OCI-LY3 (cell line): ENCODE data around the gene THPO.

Source experiments
- H2AFZ ChIP-seq: fragments of 200-600, 300-600 bp; shearing (Covaris generic); 2 replicates; pipeline ENCODE4 v1.6.0; 2014; ENCODE audit warnings: antibody characterized with exemption, low read depth, low read length
- H3K27ac ChIP-seq: fragments of 200-600, 300-600 bp; sonication (generic); 2 replicates; pipeline ENCODE4 v1.5.1; 2014; ENCODE audit warnings: mild to moderate bottlenecking, low read length, moderate library complexity, mixed read lengths
- H3K27me3 ChIP-seq: fragments of 200-600, 300-600 bp; sonication (generic); 2 replicates; pipeline ENCODE4 v1.6.1; 2014; ENCODE audit warnings: low read depth, low read length, mixed read lengths
- H3K36me3 ChIP-seq: fragments of 200-600, 300-600 bp; sonication (generic); replicated peaks from 2 replicates; pipeline ENCODE3; 2014; ENCODE audit warnings: low read depth, low read length, mixed read lengths
- H3K4me1 ChIP-seq: fragments of 300-600, 200-600 bp; sonication (generic); 2 replicates; pipeline ENCODE4 v1.6.1; 2014; ENCODE audit warnings: low read length, mixed read lengths
- H3K4me2 ChIP-seq: fragments of 200-600, 300-600 bp; sonication (generic); 2 replicates; pipeline ENCODE4 v1.6.1; 2014; ENCODE audit warnings: low read length, mixed read lengths
- H3K4me3 ChIP-seq: fragments of 300-600, 200-600 bp; sonication (generic); 2 replicates; pipeline ENCODE4 v1.5.1; 2014; ENCODE audit warnings: antibody characterized with exemption, mild to moderate bottlenecking, low read length, moderate library complexity
- H3K79me2 ChIP-seq: fragments of 300-600, 200-600 bp; shearing (Covaris generic); 2 replicates; pipeline ENCODE4 v1.6.1; 2014; ENCODE audit warnings: mild to moderate bottlenecking, low read length, mixed read lengths
- H3K9ac ChIP-seq: fragments of 300-600, 200-600 bp; shearing (Covaris generic); 2 replicates; pipeline ENCODE4 v1.6.0; 2014; ENCODE audit warnings: mild to moderate bottlenecking, low read length, moderate library complexity
- H3K9me3 ChIP-seq: fragments of 200-600, 300-600 bp; shearing (Covaris generic); 2 replicates; pipeline ENCODE4 v1.6.1; 2014; ENCODE audit warnings: low read length, mixed read lengths; ENCODE audit not compliant: insufficient read depth
- H4K20me1 ChIP-seq: fragments of 200-600, 300-600 bp; sonication (generic); 2 replicates; pipeline ENCODE4 v1.6.1; 2016; ENCODE audit warnings: low read length, mixed read lengths; ENCODE audit not compliant: insufficient read depth
- EZH2phosphoT487 ChIP-seq: fragments of 200-600 bp; shearing (Covaris generic); IDR thresholded peaks from 2 replicates; pipeline ENCODE4 v1.6.1; 2018; ENCODE audit warnings: antibody characterized with exemption, mixed run types, low read depth
- TF ChIP-seq, protein P1 (sequence below): fragments of 200-600, 300-600 bp; sonication (generic); IDR thresholded peaks from 2 replicates; pipeline ENCODE4 v1.5.1; 2014; ENCODE audit warnings: antibody characterized with exemption, low read length, low read depth

The THPO gene

DNA sequence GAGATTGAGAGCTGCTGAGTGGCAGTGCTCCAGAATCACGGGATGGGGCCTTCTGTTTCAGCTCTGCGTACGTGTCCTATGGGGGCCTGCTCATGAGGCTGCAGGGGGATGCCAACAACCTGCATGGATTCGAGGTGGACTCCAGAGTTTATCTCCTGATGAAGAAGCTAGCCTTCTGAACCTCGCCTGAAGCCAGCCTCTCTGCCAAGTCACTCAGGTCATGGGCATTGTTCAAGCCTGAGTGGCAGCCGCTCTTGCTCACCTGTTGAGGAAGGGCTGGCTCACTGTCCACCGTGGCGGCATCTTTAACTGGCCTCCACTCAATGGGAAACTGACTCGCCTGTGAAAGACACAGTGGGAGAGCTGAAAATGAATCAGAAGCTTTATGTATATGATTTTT lies 9.9 kb downstream of the THPO start:
- H3K4me1 ChIP-seq, result peaks cover 9% of the 10 kb centered on the region
- no peaks in the 10 kb centered on the region for H3K9me3 ChIP-seq
- peaks cover 39% of the 10 kb centered on the region for H3K36me3 ChIP-seq
- TF ChIP-seq, protein P1, sequence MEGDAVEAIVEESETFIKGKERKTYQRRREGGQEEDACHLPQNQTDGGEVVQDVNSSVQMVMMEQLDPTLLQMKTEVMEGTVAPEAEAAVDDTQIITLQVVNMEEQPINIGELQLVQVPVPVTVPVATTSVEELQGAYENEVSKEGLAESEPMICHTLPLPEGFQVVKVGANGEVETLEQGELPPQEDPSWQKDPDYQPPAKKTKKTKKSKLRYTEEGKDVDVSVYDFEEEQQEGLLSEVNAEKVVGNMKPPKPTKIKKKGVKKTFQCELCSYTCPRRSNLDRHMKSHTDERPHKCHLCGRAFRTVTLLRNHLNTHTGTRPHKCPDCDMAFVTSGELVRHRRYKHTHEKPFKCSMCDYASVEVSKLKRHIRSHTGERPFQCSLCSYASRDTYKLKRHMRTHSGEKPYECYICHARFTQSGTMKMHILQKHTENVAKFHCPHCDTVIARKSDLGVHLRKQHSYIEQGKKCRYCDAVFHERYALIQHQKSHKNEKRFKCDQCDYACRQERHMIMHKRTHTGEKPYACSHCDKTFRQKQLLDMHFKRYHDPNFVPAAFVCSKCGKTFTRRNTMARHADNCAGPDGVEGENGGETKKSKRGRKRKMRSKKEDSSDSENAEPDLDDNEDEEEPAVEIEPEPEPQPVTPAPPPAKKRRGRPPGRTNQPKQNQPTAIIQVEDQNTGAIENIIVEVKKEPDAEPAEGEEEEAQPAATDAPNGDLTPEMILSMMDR, result no peak
- TF ChIP-seq EZH2phosphoT487, result no peak
- H4K20me1 ChIP-seq, result 0 out of 2 replicates have a peak, but pooled peaks cover 4% of the 10 kb centered on the region
- H3K27me3 ChIP-seq, result no peaks in the 10 kb centered on the region
- no peak overlapping the region for H2AFZ ChIP-seq
- H3K4me2 ChIP-seq, result no peak overlapping the region
- no peak overlapping the region for H3K9ac ChIP-seq
- no peak overlapping the region for H3K4me3 ChIP-seq
- no peak overlapping the region for H3K27ac ChIP-seq
- H3K79me2 ChIP-seq, result peaks cover 22% of the 10 kb centered on the region

DNA sequence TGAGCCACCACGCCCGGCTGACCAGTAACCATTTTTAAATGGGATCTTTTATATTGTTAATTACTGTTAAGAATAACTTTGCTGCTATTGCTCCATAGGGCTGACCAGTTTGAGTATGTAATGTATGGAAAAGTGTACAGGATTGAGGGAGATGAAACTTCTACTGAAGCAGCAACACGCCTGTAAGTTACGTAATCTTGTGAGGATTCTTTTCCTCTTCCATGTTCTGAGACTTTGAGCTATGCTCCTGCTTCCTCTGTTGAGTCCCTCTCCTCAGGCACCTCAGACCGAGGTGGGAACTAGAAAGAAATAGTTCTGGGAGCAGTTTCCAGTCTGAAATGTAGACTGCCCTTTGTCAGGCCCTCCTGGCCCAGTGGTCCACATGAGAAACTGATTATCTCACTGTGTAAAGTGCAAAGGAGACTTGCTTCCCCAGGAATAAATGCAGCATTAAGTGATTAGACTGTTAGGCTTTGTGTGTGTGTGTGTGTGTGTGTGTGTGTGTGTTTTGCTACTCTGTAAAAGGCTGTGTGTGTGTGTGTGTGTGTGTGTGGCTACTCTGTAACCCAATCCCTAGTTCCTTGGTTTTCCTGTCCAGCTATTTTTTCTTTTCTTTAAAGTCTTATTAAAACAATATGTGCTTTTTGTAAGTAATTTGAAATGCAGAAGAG lies 11.3 kb downstream of the THPO start:
- H3K9me3 ChIP-seq, result no peaks in the 10 kb centered on the region

DNA sequence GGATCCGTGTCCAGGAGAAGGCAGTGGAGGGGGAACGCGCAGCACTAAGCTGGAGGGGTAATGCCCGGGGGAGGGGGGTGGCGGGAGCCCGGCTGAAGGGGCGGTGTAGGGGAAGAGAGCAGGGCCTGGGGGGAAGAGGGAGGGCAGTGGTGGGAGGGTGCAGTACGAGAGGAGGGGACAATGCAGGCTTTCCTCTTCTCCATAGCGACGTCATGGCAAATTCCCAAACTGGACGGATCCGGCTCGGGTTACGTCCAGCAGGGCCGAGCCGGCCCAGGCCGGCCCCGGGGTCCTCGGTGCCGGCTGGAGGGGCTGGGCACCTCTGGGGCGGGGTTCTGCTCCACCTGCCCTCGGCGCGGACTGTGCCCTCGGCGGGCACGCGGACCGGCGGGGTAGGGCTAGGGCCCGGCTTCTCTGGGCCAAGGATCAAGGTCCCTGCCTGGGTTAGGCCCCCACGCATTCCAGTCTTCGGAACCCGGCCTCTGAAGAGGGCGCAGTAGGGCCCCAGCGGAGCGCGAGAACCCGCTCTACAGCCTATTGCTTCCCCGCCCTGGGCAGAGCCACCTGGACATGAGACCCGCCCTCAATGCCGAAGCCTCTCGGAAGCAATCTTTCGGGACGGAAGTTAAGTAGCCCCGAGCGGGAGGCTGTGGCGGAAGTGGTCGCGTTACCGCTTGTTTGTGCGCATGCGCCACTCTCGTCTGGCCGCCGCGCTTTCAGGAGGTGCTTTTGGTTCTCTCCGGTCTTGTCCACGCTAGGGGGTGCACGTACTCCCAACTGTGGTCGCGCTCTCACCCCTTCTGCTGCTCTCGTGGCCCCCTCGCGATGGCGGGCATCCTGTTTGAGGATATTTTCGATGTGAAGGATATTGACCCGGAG lies 15.1 kb downstream of the THPO start:
- peaks cover 18% of the 10 kb centered on the region for H3K36me3 ChIP-seq
- H3K79me2 ChIP-seq, result peaks cover 46% of the 10 kb centered on the region
- H3K9ac ChIP-seq, result peak overlapping the region; percentile 90
- 0 out of 2 replicates have a peak, but pooled peaks cover 4% of the 10 kb centered on the region for H4K20me1 ChIP-seq
- H3K27ac ChIP-seq, result peak overlapping the region; percentile 89
- peak overlapping the region; percentile 86 for H3K4me3 ChIP-seq
- peaks cover 16% of the 10 kb centered on the region for H3K4me1 ChIP-seq
- H3K27me3 ChIP-seq, result no peaks in the 10 kb centered on the region
- no peak for TF ChIP-seq EZH2phosphoT487
- TF ChIP-seq, protein P1, result peak; percentile 56
- H3K9me3 ChIP-seq, result no peaks in the 10 kb centered on the region
- H3K4me2 ChIP-seq, result peak overlapping the region; percentile 94
- peak overlapping the region; percentile 37; the same call in 1 of the 2 replicates for H2AFZ ChIP-seq

More for the DNA sequence above, 11.3 kb downstream of the THPO start:
- Histone ChIP-seq H3K4me2 (no peak overlapping the region), H3K4me1 (peaks cover 9% of the 10 kb centered on the region), H3K27ac (no peak overlapping the region), H4K20me1 (0 out of 2 replicates have a peak, but pooled peaks cover 4% of the 10 kb centered on the region), H3K9ac (no peak overlapping the region), H3K4me3 (no peak overlapping the region), H2AFZ (no peak overlapping the region), H3K79me2 (peaks cover 30% of the 10 kb centered on the region), H3K36me3 (peaks cover 39% of the 10 kb centered on the region), H3K27me3 (no peaks in the 10 kb centered on the region)
- TF ChIP-seq EZH2phosphoT487, result no peak
- TF ChIP-seq, protein P1, result no peak
